Uterus (tissue), 4 donors: ENCODE data around the gene CA10. TPM values are rescaled to one million over a fixed set of nuclear protein-coding genes. Genes with fewer than 3 reads are reported as not detected.

Experiments
- DNase-seq, 2 donors: peaks; one replicate each; pipeline ENCODE4 v3.0.0-alpha.2; 2019 to 2020
- H3K27ac ChIP-seq, 2 donors: fragments of 200-600 bp; sonication (generic); 1 replicate in 1 of 2; 2 replicates in 1 of 2; pipeline ENCODE4 v1.5.1; 2016 to 2018
- H3K27me3 ChIP-seq, 2 donors: fragments of 200-600 bp; sonication (generic); one replicate each; pipeline ENCODE4 v1.5.1; 2018 to 2019; ENCODE audit warnings: control low read depth in 1 of 2
- H3K36me3 ChIP-seq, 2 donors: fragments of 200-600 bp; sonication (generic); one replicate each; pipeline ENCODE4 v1.5.1; 2019; ENCODE audit warnings: control low read depth in 1 of 2
- H3K4me1 ChIP-seq, 2 donors: fragments of 200-600 bp; sonication (generic); one replicate each; pipeline ENCODE4 v1.5.1; 2018 to 2019; ENCODE audit warnings: control low read depth in 1 of 2
- H3K4me3 ChIP-seq, 2 donors: fragments of 200-600 bp; sonication (generic); 1 replicate in 1 of 2; 2 replicates in 1 of 2; pipeline ENCODE4 v1.5.1; 2018 to 2019; ENCODE audit warnings: mild to moderate bottlenecking in 1 of 2
- H3K9me3 ChIP-seq, 2 donors: fragments of 200-600 bp; sonication (generic); one replicate each; pipeline ENCODE4 v1.5.1; 2019; ENCODE audit warnings: control low read depth in 1 of 2
- POLR2A ChIP-seq, 2 donors: fragments of 450-650 bp; IDR thresholded peaks; one replicate each; pipeline ENCODE4 v1.6.1; 2016; ENCODE audit warnings: antibody characterized with exemption in 2 of 2, mild to moderate bottlenecking in 1 of 2, moderate library complexity in 1 of 2
- intact Hi-C: fragments of 100-400 bp; cut with DNase I; formaldehyde crosslinking; loops from one replicate; pipeline ENCODE4 v1.15.1; 2023; ENCODE audit warnings: low total_unique reads
- total RNA-seq, 4 donors: library from RNA; depleted of rRNA in 3 of 4; stranded (reverse); fragments of >200 nt in 3 of 4; gene quantifications; one replicate each; pipeline versions ENCODE4 v1.1.0 to v1.2.4, GENCODE V29; 2014 to 2023
- TF ChIP-seq, protein P1 (sequence below), 4 experiments: fragments of 200-600 bp in 2 of 4; fragments of 450-650 bp in 2 of 4; sonication (generic) in 2 of 4; IDR thresholded peaks; one replicate each; pipeline ENCODE4 v1.5.1; 2016 to 2019; ENCODE audit warnings: antibody characterized with exemption in 4 of 4, mild to moderate bottlenecking in 2 of 4, moderate library complexity in 1 of 4
- donor health status: DM: yes; HTN: yes; CAD: no.

The CA10 gene
- total RNA-seq, 4 donors from 2014 or later: 5.3 TPM; not detected in 3

DNA sequence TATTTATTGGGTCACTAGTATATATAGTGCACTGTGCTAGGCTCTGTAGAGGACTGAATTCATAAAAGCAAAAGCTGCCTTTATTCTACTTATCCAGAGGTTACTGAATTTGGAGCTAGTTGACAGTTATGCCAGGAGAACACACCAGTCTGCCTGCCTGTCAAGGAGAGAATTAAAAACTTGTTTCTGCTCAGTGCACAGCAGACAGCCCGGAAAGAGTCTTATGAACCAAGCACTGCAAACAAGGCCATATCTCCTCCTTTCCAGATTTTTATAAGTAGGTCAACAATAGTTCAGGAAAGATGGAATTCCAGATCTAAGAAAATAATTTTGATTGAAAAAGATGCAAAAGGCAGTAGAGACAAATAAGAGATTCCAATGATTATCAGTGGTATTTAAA, 267.8 kb downstream of the CA10 start:
- no peaks in the 10 kb centered on the region for H3K4me1 ChIP-seq
- H3K27me3 ChIP-seq: no peaks in the 10 kb centered on the region
- intact Hi-C loops: no loop called here
- H3K4me3 ChIP-seq: no peak overlapping the region
- H3K36me3 ChIP-seq: no peaks in the 10 kb centered on the region
- TF ChIP-seq, protein P1, sequence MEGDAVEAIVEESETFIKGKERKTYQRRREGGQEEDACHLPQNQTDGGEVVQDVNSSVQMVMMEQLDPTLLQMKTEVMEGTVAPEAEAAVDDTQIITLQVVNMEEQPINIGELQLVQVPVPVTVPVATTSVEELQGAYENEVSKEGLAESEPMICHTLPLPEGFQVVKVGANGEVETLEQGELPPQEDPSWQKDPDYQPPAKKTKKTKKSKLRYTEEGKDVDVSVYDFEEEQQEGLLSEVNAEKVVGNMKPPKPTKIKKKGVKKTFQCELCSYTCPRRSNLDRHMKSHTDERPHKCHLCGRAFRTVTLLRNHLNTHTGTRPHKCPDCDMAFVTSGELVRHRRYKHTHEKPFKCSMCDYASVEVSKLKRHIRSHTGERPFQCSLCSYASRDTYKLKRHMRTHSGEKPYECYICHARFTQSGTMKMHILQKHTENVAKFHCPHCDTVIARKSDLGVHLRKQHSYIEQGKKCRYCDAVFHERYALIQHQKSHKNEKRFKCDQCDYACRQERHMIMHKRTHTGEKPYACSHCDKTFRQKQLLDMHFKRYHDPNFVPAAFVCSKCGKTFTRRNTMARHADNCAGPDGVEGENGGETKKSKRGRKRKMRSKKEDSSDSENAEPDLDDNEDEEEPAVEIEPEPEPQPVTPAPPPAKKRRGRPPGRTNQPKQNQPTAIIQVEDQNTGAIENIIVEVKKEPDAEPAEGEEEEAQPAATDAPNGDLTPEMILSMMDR (IDR thresholded peaks at IDR 0.05): no peak
- H3K9me3 ChIP-seq: no peaks in the 10 kb centered on the region
- no peak for DNase-seq
- no peak overlapping the region for H3K27ac ChIP-seq

DNA sequence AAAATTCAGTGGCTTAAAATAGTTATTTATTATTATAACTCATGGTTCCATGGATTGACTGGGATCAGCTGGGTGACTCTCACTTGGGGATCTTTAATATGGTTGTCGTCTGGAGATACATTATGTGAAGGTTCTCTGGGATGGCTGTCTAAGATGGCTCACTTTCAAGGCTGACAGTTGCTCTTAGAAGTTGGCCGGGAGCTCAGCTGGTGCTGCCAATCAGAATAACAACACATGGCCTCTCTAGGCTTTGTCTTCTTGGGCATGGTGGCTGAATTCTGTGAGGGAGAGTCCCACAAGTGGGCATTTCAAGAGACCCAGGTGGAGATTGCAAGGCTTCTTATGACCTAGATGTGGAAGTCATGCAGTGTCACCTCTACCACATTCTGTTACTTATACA, 269.7 kb downstream of the CA10 start:
- Histone ChIP-seq H3K36me3 (no peaks in the 10 kb centered on the region), H3K4me1 (no peaks in the 10 kb centered on the region), H3K27ac (no peak overlapping the region), H3K27me3 (no peaks in the 10 kb centered on the region), H3K4me3 (no peak overlapping the region), H3K9me3 (no peaks in the 10 kb centered on the region)
- no peak for TF ChIP-seq POLR2A (IDR thresholded peaks at IDR 0.05)
- TF ChIP-seq, protein P1 (IDR thresholded peaks at IDR 0.05): no peak
- DNase-seq: no peak
- intact Hi-C loops: no loop called here

DNA sequence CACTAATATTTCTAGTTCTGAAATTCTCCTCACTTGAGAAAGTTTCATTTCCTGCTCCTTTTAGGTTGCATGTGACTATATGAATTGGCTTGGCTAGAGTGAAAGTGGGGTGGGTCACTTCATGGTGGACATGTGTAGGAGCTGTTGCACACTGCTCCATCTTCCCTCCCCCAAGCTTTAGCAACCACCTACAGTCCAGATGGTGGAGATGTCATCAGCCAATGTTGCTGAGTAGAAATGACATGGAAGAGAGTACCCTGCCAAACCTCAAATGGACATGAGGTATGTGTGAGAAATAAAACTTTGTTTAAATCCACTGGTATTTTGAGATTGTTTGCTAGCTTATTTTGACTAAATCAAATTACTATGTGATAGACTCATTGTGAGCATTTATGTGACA, 281.5 kb downstream of the CA10 start:
- Histone ChIP-seq H3K4me3 (no peak overlapping the region), H3K4me1 (no peaks in the 10 kb centered on the region), H3K27ac (no peak overlapping the region), H3K27me3 (no peaks in the 10 kb centered on the region), H3K9me3 (no peaks in the 10 kb centered on the region), H3K36me3 (no peaks in the 10 kb centered on the region)
- intact Hi-C loops: no loop called here
- TF ChIP-seq POLR2A (IDR thresholded peaks at IDR 0.05): no peak
- TF ChIP-seq, protein P1 (IDR thresholded peaks at IDR 0.05): no peak
- no peak for DNase-seq

DNA sequence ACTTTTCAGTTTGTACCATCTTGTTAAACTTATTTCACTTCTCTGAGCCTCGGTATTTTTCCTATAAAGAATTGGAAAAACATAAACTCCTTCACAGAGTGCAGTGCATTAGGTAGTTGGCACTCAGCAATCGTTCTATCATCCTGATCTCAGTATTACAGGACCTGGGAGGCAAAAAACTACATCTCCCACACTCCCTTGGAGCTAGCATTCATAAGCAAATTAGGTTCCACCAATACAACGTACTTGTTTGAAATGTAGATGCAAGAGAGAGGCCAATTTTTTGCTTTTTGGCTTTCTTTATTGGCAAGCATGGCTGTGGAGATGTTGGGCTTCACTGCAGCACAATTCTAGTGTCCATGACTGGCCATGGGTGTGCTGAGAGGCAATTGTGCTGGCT, 285.2 kb downstream of the CA10 start:
- H3K4me3 ChIP-seq: no peak overlapping the region
- no peak for TF ChIP-seq POLR2A (IDR thresholded peaks at IDR 0.05)
- TF ChIP-seq, protein P1 (IDR thresholded peaks at IDR 0.05): no peak
- no peaks in the 10 kb centered on the region for H3K4me1 ChIP-seq
- H3K27ac ChIP-seq: no peak overlapping the region
- no peaks in the 10 kb centered on the region for H3K27me3 ChIP-seq
- no peaks in the 10 kb centered on the region for H3K36me3 ChIP-seq
- intact Hi-C loops: no loop called here
- no peaks in the 10 kb centered on the region for H3K9me3 ChIP-seq
- DNase-seq: no peak

DNA sequence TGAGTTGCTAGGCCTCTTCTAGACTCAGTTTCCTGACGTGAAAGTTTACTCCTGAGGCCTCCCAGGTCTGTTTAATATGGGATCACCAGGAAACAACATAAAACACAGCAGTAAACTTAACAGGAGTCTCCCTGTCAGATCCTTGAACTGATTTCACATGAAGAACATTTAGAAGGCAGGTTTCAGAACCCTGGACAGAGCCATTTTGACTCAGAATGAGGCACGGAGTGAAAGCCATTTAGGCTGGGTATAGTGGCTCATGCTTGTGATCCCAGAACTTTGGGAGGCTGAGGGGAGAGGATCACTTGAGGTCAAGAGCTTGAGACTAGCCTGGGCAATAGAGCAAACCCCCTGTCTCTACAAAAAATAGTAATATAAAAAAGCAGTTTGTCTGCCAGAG, 289.1 kb downstream of the CA10 start:
- Histone ChIP-seq H3K36me3 (no peaks in the 10 kb centered on the region), H3K27me3 (no peaks in the 10 kb centered on the region), H3K4me3 (no peak overlapping the region), H3K4me1 (no peaks in the 10 kb centered on the region), H3K27ac (no peak overlapping the region), H3K9me3 (no peaks in the 10 kb centered on the region)
- no peak for TF ChIP-seq POLR2A (IDR thresholded peaks at IDR 0.05)
- TF ChIP-seq, protein P1 (IDR thresholded peaks at IDR 0.05): no peak
- intact Hi-C loops: no loop called here
- no peak for DNase-seq
